GM12892 (cell line): ENCODE results near the gene EHF.

Experiments used
- DNase-seq: peaks from one replicate; pipeline ENCODE4 v3.0.0; 2011; ENCODE audit not compliant: insufficient read length
- FAIRE-seq: peaks from 2 replicates; lab custom pipeline; 2011; peaks lifted over from hg19 to GRCh38; lab: Jason Lieb, UNC
- POLR2A ChIP-seq: IDR thresholded peaks from 2 replicates; pipeline ENCODE4 v1.6.1; 2011; ENCODE audit warnings: low read depth, low read length, control low read depth
- POLR2AphosphoS5 ChIP-seq: IDR thresholded peaks from 2 replicates; pipeline ENCODE4 v1.6.1; 2011; ENCODE audit warnings: low read depth, low read length, control low read depth
- TAF1 ChIP-seq: IDR thresholded peaks from 2 replicates; pipeline ENCODE4 v1.6.1; 2011; ENCODE audit warnings: low read depth, mild to moderate bottlenecking, control low read depth, low read length, borderline replicate concordance

The EHF gene

GRCh38 chr11:34632105-34632791 is 11.4 kb downstream of the EHF start:
- no peak for DNase-seq
- FAIRE-seq: no peak
- TF ChIP-seq POLR2AphosphoS5: no peak
- no peak for TF ChIP-seq TAF1
- TF ChIP-seq POLR2A: no peak

DNA sequence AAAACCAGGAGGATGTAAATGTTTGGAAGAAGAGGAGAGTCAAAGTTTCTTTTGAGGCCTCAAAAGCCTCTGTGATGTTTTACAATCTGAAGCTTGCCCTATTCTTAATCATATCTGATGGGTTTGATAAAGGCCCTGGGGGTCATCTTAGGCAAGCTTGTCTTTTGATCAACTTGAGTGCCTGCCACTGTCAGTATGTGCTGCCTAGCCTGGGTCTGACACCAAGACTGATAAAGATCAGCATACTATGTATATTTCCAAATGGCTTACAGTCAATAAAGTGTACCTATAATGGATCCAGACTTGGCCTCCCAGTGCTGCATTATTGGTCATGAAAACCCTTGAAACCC is 12.7 kb downstream of the EHF start:
- no peak for TF ChIP-seq TAF1
- TF ChIP-seq POLR2A: no peak
- TF ChIP-seq POLR2AphosphoS5: no peak
- DNase-seq (no peak), FAIRE-seq (no peak)

DNA sequence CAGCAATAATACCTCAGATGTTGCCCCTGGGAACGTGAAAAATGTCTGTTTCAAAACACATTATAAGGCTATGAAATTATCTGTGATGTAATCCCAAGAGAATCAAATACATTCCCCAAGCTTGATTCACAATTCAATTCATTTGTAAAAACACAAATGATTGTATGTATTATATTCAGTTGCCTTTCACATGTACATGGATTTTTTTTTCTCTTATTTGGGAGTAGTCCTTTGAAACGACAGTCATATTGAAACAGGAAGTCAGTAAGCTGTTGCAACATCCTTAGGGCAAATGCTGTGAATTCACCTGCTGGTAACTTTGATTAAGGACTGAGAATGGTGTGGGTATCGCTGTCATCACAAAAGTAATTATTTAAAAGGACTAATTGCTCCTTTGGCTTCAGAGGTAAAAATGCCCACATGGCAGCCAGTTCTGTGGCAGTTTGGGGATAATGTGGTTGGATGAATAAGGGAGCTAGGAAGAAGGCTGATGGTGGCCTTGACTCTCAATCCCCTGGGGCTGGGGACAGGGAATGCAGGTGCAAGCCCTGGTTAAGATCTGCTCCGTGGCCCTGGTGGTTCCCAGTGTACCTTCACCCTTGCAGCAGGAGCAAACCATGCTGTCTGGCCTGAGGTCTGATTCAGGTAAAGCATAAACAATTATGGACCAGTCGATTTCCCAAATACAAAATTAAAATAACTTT is 13.2 kb downstream of the EHF start:
- FAIRE-seq: peak; percentile 98

DNA sequence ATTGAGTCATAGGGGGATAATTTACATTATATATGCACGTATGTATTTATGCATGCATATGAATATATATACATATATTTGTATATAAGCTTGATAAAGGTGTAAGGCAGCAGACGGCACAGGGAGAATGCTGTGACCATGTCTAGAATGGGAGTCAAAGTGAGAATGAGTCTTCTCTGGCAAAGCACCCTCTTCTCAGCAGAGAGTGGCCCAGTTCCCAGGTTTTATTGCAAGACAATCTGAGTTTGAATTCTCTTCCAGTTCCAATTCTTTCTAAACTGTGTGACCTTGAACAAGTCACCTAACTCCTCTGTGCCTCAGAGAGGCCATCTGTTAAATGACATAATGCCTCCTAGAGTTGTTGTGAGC is 13.8 kb downstream of the EHF start:
- TF ChIP-seq POLR2AphosphoS5 (no peak), TAF1 (no peak), POLR2A (no peak)
- DNase-seq (no peak), FAIRE-seq (no peak)

More for the DNA sequence above, 13.2 kb downstream of the EHF start:
- no peak for TF ChIP-seq POLR2AphosphoS5
- no peak for TF ChIP-seq TAF1
- TF ChIP-seq POLR2A: no peak
- no peak for DNase-seq

DNA sequence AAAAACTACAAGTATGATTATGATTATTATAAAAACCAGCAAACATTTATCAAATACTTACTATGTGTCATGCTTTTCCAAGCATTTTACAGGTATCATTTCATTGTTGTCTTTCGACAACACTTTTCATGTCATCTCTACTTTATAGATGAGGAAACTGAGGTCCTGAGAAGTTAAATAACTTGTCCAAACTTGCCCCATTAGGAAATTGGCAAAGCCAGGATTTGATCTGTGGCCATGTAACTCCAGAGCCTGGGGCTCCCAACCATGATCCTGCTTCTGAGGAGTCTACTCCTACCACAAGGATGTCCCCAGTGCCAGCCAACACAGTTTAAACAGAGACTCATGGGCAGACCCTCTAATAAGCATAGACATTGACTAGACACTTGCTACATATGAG is 15.2 kb downstream of the EHF start:
- no peak for DNase-seq
- FAIRE-seq: no peak

GRCh38 chr11:34637303-34637702 is 16.4 kb downstream of the EHF start:
- TF ChIP-seq POLR2AphosphoS5 (no peak), POLR2A (no peak), TAF1 (no peak)
- no peak for DNase-seq
- FAIRE-seq: no peak

More for the DNA sequence above, 15.2 kb downstream of the EHF start:
- TF ChIP-seq POLR2A (no peak), POLR2AphosphoS5 (no peak), TAF1 (no peak)

- FAIRE-seq: no peak
- no peak for DNase-seq
- TF ChIP-seq POLR2A: no peak
- no peak for TF ChIP-seq TAF1
- no peak for TF ChIP-seq POLR2AphosphoS5
Measured at GRCh38 chr11:34638897-34639296, 18.0 kb downstream of the EHF start.

- DNase-seq: no peak
- no peak for FAIRE-seq
- TF ChIP-seq POLR2A: no peak
- TF ChIP-seq TAF1: no peak
- no peak for TF ChIP-seq POLR2AphosphoS5
Measured at GRCh38 chr11:34639545-34639944, 18.7 kb downstream of the EHF start.

DNA sequence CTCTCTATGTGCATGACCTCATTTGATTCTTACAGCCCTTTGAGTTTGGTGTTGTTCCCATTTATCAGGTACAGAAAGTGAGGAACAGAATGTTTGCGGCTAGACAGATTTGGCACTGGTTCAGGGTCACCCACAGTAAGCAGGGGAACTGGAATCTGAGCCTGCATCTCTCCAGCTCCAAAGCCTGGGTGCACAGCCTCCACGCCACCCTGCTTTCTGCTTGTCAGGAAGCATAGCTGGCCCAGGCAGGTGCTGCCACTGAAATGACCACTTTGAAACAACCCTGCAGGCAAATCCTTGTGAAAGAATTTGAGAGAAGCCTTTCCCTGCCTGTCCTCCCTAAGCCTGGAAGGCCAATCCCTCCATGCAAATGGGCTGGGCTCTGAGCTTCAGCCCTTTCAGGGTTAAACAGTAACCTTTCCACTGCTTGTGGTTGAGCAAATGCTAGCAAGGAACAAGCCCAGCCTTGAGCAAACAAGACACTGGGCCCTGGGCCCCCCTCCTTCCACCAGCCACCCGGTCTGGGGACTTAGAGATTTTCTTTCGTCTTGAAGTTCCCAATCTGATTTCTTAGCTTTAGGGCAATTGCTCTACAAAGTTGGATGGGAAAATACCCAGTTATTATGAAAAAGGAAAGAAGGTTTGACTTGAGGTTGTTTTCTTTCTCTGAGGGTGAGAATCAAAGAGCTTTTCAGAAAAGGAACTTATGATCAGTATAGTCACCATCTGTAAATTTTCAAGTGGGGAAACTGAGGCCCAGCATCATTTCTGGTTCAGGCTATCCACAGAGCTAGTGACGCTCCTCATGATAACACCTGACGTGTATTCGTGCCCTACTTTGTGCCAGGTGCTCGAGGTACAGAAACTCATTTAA is 19.4 kb downstream of the EHF start:
- DNase-seq: no peak
- TF ChIP-seq POLR2A: no peak
- TF ChIP-seq TAF1: no peak
- TF ChIP-seq POLR2AphosphoS5: no peak

GRCh38 chr11:34640924-34641275 is 20.0 kb downstream of the EHF start:
- TF ChIP-seq POLR2AphosphoS5 (no peak), POLR2A (no peak), TAF1 (no peak)
- FAIRE-seq (no peak), DNase-seq (no peak)

More for the DNA sequence above, 19.4 kb downstream of the EHF start:
- no peak for FAIRE-seq

- no peak for TF ChIP-seq TAF1
- no peak for FAIRE-seq
- DNase-seq: no peak
Measured at GRCh38 chr11:34641456-34641855, 20.6 kb downstream of the EHF start.
